ENCODE measurements around the gene PTPRS. TPM values are rescaled to one million over a fixed set of nuclear protein-coding genes. Genes with fewer than 3 reads are reported as not detected.

PTPRS gene
- polyA plus RNA-seq, 3 donors, result 0.03 TPM; not detected in 2

- H3K36me3 Mint-ChIP-seq, result no peaks in the 10 kb centered on the region
- Histone ChIP-seq H2AFZ (ENCODE audit: insufficient read depth, low read depth, low read length, poor library complexity, severe bottlenecking) (no peak overlapping the region), H3K9me3 (replicated peaks in 1 of 2; ENCODE audit: control insufficient read depth in 1 of 2, insufficient read depth in 1 of 2, low read length in 2 of 2) (no peaks in the 10 kb centered on the region), H3K79me2 (ENCODE audit: insufficient read depth, low read length) (no peaks in the 10 kb centered on the region), H3K4me2 (replicated peaks; ENCODE audit: extremely low read depth, low read length, poor library complexity, severe bottlenecking) (no peak overlapping the region), H4K20me1 (ENCODE audit: insufficient read depth, low read length) (no peaks in the 10 kb centered on the region), H3K27me3 (ENCODE audit: control insufficient read depth in 2 of 2, insufficient read depth in 2 of 2, low read length in 2 of 2) (no peaks in the 10 kb centered on the region), H3K4me1 (ENCODE audit: control insufficient read depth in 1 of 2, insufficient read depth in 2 of 2, low read length in 2 of 2) (no peaks in the 10 kb centered on the region), H3K9ac (ENCODE audit: insufficient read depth, low read length, poor library complexity, severe bottlenecking) (no peak overlapping the region), H3K36me3 (replicated peaks in 1 of 2; ENCODE audit: control insufficient read depth in 1 of 2, insufficient read depth in 2 of 2, low read length in 2 of 2) (no peaks in the 10 kb centered on the region), H3K4me3 (replicated peaks in 1 of 3; ENCODE audit: low read depth in 2 of 3, low read length in 3 of 3) (no peak overlapping the region), H3K27ac (ENCODE audit: low read depth in 1 of 2, low read length in 2 of 2) (no peak overlapping the region)
- intact Hi-C loops (cut with micrococcal nuclease), result no loop called here
- no peak for DNase-seq
- no peak overlapping the region for H3K27ac Mint-ChIP-seq
- H3K9me3 Mint-ChIP-seq, result peaks cover 0 to 1% (median 0%) of the 10 kb centered on the region in 7 donors
- TF ChIP-seq, protein P1, sequence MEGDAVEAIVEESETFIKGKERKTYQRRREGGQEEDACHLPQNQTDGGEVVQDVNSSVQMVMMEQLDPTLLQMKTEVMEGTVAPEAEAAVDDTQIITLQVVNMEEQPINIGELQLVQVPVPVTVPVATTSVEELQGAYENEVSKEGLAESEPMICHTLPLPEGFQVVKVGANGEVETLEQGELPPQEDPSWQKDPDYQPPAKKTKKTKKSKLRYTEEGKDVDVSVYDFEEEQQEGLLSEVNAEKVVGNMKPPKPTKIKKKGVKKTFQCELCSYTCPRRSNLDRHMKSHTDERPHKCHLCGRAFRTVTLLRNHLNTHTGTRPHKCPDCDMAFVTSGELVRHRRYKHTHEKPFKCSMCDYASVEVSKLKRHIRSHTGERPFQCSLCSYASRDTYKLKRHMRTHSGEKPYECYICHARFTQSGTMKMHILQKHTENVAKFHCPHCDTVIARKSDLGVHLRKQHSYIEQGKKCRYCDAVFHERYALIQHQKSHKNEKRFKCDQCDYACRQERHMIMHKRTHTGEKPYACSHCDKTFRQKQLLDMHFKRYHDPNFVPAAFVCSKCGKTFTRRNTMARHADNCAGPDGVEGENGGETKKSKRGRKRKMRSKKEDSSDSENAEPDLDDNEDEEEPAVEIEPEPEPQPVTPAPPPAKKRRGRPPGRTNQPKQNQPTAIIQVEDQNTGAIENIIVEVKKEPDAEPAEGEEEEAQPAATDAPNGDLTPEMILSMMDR (IDR thresholded peaks at IDR 0.05), result no peak
- H3K4me1 Mint-ChIP-seq, result no peaks in the 10 kb centered on the region
- H3K4me3 Mint-ChIP-seq, result no peak overlapping the region
- WGBS (ENCODE audit: insufficient coverage), result 60% methylated on average over 4 of the region's 13 CpGs
- H3K27me3 Mint-ChIP-seq (ENCODE audit: low read depth in 3 of 3), result peaks cover 3 to 10% (median 9%) of the 10 kb centered on the region in 3 donors
Observed at GRCh38 chr19:5356918-5357317, 16.3 kb upstream of the PTPRS start.

DNA sequence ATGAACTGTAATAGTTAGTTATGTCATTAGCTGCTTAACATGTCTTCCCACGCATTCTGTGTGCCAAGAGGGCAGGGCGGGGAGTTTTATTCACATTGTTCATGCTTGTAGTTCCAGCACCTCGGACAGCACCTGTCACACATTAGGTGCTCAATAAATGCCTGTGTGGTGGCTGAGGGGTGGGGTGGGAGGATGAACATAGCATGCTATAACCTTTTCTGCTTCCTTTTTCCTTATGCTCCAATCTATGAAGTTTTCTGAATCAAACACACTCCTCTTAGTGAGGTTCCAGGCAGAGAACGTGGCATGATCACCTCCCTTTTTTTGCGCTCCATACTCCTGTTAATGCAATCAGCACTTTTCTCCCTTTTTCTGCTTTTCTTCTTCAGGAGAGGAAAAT lies 15.8 kb upstream of the PTPRS start:
- Mint-ChIP-seq H3K4me1 (no peaks in the 10 kb centered on the region), H3K36me3 (no peaks in the 10 kb centered on the region), H3K27me3 (ENCODE audit: low read depth in 3 of 3) (peaks cover 3 to 14% (median 9%) of the 10 kb centered on the region in 3 donors), H3K27ac (no peak overlapping the region), H3K9me3 (peaks cover 0 to 1% (median 0%) of the 10 kb centered on the region in 7 donors), H3K4me3 (no peak overlapping the region)
- H3K4me2 ChIP-seq (replicated peaks; ENCODE audit: extremely low read depth, low read length, poor library complexity, severe bottlenecking), result no peak overlapping the region
- TF ChIP-seq, protein P1 (IDR thresholded peaks at IDR 0.05), result no peak
- H3K9me3 ChIP-seq (replicated peaks in 1 of 2; ENCODE audit: control insufficient read depth in 1 of 2, insufficient read depth in 1 of 2, low read length in 2 of 2), result no peaks in the 10 kb centered on the region
- intact Hi-C loops (cut with micrococcal nuclease), result no loop called here
- no peaks in the 10 kb centered on the region for H4K20me1 ChIP-seq (ENCODE audit: insufficient read depth, low read length)
- no CpG with 5 or more reads among the region's 5 CpGs for WGBS (ENCODE audit: insufficient coverage)
- no peaks in the 10 kb centered on the region for H3K79me2 ChIP-seq (ENCODE audit: insufficient read depth, low read length)
- H3K4me1 ChIP-seq (ENCODE audit: control insufficient read depth in 1 of 2, insufficient read depth in 2 of 2, low read length in 2 of 2), result no peaks in the 10 kb centered on the region
- DNase-seq, result no peak
- no peak overlapping the region for H2AFZ ChIP-seq (ENCODE audit: insufficient read depth, low read depth, low read length, poor library complexity, severe bottlenecking)
- H3K4me3 ChIP-seq (replicated peaks in 1 of 3; ENCODE audit: low read depth in 2 of 3, low read length in 3 of 3), result no peak overlapping the region
- no peak overlapping the region for H3K27ac ChIP-seq (ENCODE audit: low read depth in 1 of 2, low read length in 2 of 2)
- H3K36me3 ChIP-seq (replicated peaks in 1 of 2; ENCODE audit: control insufficient read depth in 1 of 2, insufficient read depth in 2 of 2, low read length in 2 of 2), result no peaks in the 10 kb centered on the region
- H3K9ac ChIP-seq (ENCODE audit: insufficient read depth, low read length, poor library complexity, severe bottlenecking), result no peak overlapping the region
- H3K27me3 ChIP-seq (ENCODE audit: control insufficient read depth in 2 of 2, insufficient read depth in 2 of 2, low read length in 2 of 2), result no peaks in the 10 kb centered on the region
